Activated T-cell treated with anti-CD3 and anti-CD28 coated beads for 48 hours (primary cell): ENCODE data around the gene PKNOX2.

ENCODE experiments used
- DNase-seq: peaks from one replicate; pipeline ENCODE4 v3.0.0-alpha.2; 2020; ENCODE audit warnings: low read depth

PKNOX2 gene

DNA sequence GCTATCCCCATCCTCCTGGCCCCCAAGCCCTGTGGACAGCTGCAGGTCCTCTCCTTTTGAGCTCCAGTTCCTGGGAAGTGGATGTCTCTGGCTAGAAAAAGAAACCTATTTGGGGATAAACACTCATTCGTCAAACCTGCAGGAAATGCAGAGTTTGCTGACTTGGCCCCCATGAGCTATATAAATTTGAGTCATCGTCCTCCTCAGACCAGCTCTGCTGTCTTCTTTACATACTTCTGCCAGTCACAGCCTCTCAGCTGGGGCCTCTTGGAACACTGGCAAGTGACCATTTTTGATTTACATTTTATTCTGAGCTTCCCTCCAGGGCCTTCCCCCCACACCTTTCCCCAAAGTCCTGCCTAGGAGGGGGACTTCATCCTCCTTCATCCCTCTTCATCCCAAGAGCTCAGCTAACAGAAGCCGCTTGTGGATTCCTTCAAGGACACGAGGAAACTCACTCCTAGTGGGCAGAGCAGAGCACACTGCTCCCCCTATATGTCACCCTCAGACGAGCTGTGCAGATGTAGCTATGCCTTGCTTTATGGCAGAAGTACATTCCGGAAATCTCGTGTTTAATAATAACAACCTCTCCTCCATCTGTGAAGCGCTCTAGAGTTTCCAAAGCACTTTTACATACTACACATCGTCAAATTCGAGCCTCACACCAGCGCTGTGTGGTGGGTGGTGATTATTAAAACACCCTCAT is 199.7 kb downstream of the PKNOX2 start:
- no peak for DNase-seq

DNA sequence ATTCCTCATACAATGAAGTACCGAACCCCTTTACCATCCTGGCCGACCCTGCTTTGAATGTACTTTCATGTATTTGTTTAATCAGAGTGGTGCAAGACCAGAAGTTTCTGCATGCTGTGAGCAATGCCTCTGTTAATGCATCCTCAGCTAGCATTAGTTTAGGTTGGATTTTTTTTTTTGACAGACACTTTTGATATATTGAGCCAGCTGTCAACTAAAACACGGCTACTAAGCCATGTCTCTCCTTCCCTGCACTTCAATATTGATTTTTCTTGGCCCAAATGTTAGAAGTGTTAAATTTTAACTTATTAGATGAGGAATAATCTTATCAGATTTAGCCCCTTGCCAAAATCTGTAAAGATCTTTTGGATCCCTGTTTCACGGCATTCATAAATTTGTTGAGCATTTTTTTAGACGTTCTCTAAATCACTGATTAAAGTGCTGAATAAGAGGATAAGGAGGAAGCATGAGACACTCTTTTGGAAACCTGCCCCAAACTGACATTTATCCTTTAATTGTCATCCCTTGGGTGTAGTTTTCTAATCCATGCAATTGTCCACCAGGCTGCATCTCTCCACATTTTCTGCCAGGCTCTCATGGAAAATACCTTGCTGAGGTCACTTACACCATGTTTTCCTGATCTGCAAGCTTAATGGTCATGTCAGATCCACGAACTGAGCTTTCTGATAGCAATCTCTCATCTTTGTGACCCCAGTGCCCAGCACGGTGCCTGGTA is 200.8 kb downstream of the PKNOX2 start:
- DNase-seq, result no peak

DNA sequence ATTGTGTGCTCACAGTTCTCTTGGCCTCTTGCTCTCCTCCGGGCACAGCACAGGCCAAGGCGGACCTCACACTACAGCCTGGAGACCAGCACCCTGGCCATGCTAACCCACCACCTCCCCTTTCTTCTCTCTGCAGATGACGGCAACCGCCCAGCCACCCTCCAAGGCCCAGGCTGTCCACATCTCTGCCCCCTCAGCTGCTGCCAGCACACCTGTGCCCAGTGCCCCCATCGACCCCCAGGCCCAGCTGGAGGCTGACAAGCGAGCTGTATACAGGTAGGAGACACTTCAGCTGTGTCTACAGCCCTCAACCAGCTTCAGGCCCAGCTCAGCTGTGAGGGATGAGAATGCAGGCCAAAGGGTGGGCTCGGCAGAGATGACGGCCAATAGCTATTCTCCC is 203.2 kb downstream of the PKNOX2 start:
- DNase-seq, result no peak

DNA sequence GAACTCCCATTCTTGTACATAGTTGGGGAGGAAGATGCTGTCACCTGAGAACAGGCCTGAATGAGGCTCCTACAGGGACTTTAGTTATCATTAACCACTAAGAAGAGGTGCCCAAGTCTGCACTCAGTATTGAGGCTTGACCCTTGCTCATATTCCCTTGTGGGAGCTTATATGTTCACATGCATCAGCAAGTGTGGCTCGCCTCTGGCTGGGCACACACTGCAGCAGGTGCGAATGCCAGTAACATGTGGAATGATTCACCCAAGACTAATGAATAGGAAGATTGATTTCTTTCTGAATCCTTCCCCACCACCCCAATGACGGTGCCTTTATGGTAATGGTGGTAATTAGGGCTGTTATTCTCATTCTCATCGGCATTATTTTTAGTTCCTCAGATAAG is 204.2 kb downstream of the PKNOX2 start:
- DNase-seq, result no peak

- DNase-seq, result no peak
Measured at GRCh38 chr11:125369808-125370207, 205.3 kb downstream of the PKNOX2 start.

GRCh38 chr11:125370561-125371389 is 206.2 kb downstream of the PKNOX2 start:
- DNase-seq, result no peak

- no peak for DNase-seq
Measured at GRCh38 chr11:125371431-125371935, 206.9 kb downstream of the PKNOX2 start.

GRCh38 chr11:125372088-125372487 is 207.5 kb downstream of the PKNOX2 start:
- DNase-seq, result no peak

DNA sequence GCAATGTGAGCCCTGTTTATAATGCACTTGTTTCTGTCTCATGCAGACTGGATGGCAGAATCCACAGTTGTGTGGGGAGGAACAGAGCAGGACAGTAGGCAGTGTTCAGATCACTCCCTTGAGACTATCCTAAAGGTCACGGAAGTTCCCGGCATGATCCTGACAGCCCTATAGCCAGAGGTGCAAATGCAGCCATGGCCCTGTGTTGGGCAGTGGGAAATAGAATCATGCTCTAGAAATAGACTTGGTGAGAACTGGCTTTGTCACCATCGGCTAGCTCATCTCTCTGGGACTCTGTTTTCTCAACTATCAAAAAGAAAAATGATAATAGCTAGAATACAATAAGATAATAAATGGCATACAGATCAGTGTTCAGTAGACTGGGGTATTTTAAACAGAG is 208.4 kb downstream of the PKNOX2 start:
- no peak for DNase-seq

DNA sequence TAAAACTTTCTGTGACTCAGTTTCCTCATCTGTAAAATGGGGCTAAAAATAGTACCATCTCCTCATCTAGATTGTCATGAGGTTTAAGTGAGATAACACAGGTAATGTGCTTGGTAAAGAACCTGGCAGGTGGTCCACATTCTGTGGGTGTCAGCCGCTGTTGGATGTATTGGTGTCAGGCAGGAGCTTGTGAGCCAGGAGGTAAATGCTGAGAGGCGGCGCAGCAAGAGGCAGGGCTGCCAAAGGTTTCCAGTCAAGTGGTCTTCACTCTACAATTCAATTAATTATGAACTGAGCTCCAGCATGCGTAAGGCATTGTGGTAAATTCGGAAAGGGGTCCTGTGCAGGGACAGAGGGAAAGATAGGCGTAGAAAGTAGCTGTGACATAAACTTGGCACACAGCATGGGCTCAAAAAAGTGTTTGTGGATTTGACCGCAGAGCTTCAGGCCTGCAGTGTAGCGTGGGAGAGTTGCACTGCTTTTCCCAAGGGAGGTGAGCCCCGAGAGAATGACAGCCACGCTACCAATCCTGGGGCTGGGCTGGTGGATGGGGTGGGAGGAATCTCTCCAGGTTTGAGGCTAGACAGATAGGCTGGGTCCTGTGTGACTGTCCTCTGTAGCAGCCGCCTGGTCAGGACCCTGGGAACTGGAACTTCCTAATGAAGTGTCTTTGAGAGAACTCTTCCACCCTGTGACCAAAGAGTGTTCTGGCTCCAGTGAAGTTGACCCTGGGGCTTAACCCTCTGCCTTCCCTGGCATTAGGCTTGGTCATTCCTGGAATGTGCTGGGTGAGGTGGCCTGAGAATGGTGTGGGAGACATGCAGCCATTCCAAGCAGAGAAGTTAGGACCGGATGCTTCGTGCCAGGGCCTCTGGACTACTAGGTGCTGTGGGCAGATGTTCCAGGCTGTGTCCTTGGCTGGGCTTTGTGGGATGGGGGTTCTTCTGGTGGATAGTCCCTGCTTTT is 209.2 kb downstream of the PKNOX2 start:
- no peak for DNase-seq

GRCh38 chr11:125374398-125374797 is 209.8 kb downstream of the PKNOX2 start:
- DNase-seq, result no peak

- no peak for DNase-seq
Measured at GRCh38 chr11:125375146-125375545, 210.6 kb downstream of the PKNOX2 start.

- no peak for DNase-seq
Measured at GRCh38 chr11:125376117-125376516, 211.6 kb downstream of the PKNOX2 start.

DNA sequence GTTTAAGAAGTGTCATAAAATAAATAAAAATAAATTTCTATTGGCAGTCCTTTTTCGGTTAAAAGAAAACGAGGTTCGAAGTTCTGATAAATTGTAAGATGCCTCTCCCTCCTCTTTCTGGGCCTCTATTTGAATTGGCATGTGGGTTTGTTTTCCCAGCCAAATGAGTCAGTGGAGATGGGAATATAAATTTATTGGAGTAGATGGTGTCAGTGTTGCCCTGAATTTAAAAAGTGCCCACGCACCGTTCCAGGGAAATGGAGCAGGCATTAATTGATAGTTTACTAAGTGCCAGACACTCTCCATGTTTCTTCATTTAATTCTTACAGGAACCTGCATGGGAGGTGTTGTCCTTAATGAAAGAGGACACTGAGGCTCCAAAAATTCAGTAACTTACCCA is 212.3 kb downstream of the PKNOX2 start:
- no peak for DNase-seq

DNA sequence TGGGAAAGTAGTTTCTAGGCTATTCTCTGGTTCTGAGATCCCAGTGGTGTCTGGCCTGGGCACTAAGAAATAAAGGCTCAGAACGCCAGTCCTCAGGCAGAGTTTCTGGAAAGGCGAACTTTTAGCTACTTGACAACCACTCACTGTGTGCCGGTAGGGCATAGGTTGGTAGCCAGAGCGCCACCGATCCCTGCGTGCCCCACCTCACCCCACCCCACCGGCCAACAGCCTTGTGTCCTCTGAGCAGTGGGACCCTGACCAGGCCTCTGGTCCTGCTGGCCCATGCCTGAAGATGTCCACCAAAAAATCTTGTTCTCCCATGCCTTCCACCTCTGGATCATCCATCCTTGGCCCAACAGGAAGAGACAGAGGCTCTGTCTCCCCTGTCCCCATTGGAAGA is 213.5 kb downstream of the PKNOX2 start:
- DNase-seq, result no peak

DNA sequence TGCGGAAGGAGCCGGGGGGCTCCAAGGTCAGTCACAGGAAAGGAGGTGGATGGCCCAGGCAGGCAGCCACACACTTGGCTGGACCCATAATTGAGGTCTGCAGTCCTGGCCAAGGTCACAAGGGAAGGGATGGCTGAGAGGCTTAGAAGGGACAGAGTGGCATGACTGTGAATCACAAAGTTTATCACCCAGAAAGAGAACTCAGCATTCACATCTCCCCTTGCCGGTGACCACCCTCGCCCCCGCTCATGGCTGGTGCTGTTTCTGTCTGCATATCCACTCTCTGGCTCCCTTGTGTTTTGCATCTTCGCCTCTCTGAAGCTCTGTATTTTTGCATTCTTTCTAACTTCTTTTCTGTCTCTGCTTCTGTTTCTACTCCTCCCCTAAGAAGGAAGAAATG is 214.0 kb downstream of the PKNOX2 start:
- no peak for DNase-seq

GRCh38 chr11:125379565-125379964 is 215.0 kb downstream of the PKNOX2 start:
- DNase-seq, result no peak

- DNase-seq, result no peak
Measured at GRCh38 chr11:125379981-125380380, 215.4 kb downstream of the PKNOX2 start.

DNA sequence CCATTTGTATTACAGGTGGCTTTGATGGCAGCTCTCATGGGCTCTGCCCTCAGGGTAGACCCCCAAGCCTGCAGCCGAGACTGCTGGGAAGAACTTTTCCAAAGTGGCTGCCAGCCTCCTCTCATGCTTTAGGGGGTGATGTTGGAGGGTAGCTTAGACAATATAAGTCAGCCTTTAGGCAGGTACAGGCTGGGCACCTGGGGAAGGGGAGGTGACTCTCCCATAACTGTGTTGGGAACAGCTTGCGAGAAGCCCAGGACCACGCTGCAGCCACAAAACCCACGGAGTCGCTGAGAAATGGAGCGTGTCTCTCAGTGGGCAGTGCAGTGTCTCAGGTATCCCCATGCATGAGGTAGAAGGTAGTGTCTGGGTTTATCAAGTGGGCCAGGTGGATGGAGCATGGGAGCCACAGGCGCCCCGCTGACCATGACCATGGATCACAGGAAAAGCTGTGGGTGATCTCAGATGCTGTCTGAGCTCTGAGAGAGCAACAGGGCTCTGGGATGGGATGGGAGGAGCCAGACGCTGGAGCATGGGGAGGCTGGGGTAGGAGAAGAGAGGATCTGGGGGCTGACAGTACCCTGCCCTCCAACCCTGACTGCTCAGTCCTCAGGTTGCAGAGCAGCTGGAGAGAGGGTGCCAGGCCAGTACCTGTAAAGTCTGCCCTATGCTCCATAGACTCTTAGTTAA is 216.3 kb downstream of the PKNOX2 start:
- no peak for DNase-seq

GRCh38 chr11:125381499-125382044 is 217.0 kb downstream of the PKNOX2 start:
- no peak for DNase-seq
